Left lung (tissue), 10 donors: Measurements from ENCODE around the gene EXPH5. TPM values are rescaled to one million over a fixed set of nuclear protein-coding genes. Genes with fewer than 3 reads are reported as not detected.
"Not testable (repeated sequence)": the region's sequence is repeated elsewhere in the genome, so short reads cannot be mapped to it uniquely, and the experiment has no call there.

Source experiments
- ATAC-seq: fragments of 200-7000 bp; cut with Tn5 transposase; one replicate; pipeline ENCODE4 v1.9.1; 2020; ENCODE audit warnings: moderate library complexity
- DNase-seq, 4 donors: peaks; one replicate each; pipeline ENCODE4 v3.0.0-alpha.2; 2013 to 2020
- H3K27ac ChIP-seq, 2 donors: fragments of 200-600 bp; sonication (generic) in 1 of 2; one replicate each; pipeline versions ENCODE4 v1.5.0 to v1.8.0; 2020 to 2021
- H3K27me3 ChIP-seq, 2 donors: fragments of 200-600 bp; sonication (generic) in 1 of 2; one replicate each; pipeline versions ENCODE4 v1.5.0 to v1.8.0; 2020 to 2021
- H3K36me3 ChIP-seq, 2 donors: fragments of 200-600 bp; sonication (generic) in 1 of 2; one replicate each; pipeline versions ENCODE4 v1.5.0 to v1.8.0; 2020 to 2021
- H3K4me1 ChIP-seq, 2 donors: fragments of 200-600 bp; one replicate each; pipeline ENCODE4 v1.8.0; 2021
- H3K4me3 ChIP-seq, 2 donors: fragments of 200-600 bp; sonication (generic) in 1 of 2; one replicate each; pipeline versions ENCODE4 v1.5.0 to v1.8.0; 2020 to 2021; ENCODE audit warnings: mild to moderate bottlenecking in 1 of 2
- H3K9me3 ChIP-seq, 2 donors: fragments of 200-600 bp; sonication (generic) in 1 of 2; one replicate each; pipeline versions ENCODE4 v1.5.0 to v1.8.0; 2020 to 2021
- CTCF ChIP-seq, 2 donors: fragments of 200-600 bp; sonication (generic) in 1 of 2; IDR thresholded peaks; one replicate each; pipeline versions ENCODE4 v1.5.0 to v1.8.0; 2021; ENCODE audit warnings: antibody characterized with exemption in 2 of 2
- intact Hi-C, 2 donors: fragments of 100-400 bp; cut with DNase I; formaldehyde crosslinking; loops; one replicate each; pipeline versions ENCODE4 v1.11.2 to v1.14.2; 2022
- polyA plus RNA-seq, 6 donors: library from polyadenylated mRNA; unstranded; fragments of 120-200 nt; gene quantifications; one replicate each; pipeline ENCODE4 v1.2.1, GENCODE V29; 2013; ENCODE audit not compliant: insufficient read length in 6 of 6
- total RNA-seq, 2 donors: library from RNA; stranded (reverse); fragmentation: NEBNext Ultra II Directional; extraction: Animal tissue kit (Norgen Biotek cat#: 25700); gene quantifications; one replicate each; pipeline ENCODE4 v1.2.1, GENCODE V29; 2021
- donor health status: DM: no; HTN: yes; CAD: no.
- donor health status: DM: no; HTN: no; CAD: no.

EXPH5 gene
- total and polyA plus RNA-seq, 8 donors, result 7.4 to 31.7 (median 9.6) TPM

DNA sequence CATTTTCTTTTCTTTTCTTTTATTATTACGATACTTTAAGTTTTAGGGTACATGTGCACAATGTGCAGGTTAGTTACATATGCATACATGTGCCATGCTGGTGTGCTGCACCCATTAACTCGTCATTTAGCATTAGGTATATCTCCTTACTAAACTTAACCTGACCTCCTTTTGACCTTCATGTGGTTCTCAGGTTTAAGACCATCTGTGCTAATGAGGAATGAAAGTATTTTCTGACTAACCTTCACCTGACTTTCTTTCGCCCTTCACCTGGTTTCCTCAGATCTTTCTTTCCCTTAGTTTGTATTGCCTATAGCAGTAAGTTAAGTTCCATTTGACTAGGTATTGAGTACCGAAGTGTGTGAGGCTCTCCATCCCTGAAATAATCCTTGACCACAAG lies 6.5 kb downstream of the EXPH5 start:
- intact Hi-C loops, result no loop called here
- Histone ChIP-seq H3K4me1 (no peaks in the 10 kb centered on the region), H3K36me3 (no peaks in the 10 kb centered on the region), H3K9me3 (no peaks in the 10 kb centered on the region), H3K27ac (peak overlapping the region in 1 of 2 donors; percentile 3), H3K4me3 (no peak overlapping the region), H3K27me3 (peaks cover 0 to 4% of the 10 kb centered on the region in 2 donors)
- DNase-seq, result no peak
- TF ChIP-seq CTCF (IDR thresholded peaks at IDR 0.05), result no peak
- no peak for ATAC-seq

GRCh38 chr11:108586600-108586999 lies 7.0 kb downstream of the EXPH5 start:
- TF ChIP-seq CTCF (IDR thresholded peaks at IDR 0.05), result no peak
- ATAC-seq (peak; percentile 73), DNase-seq (no peak)
- H3K27ac ChIP-seq, result peak overlapping the region in 1 of 2 donors; percentile 3
- H3K4me3 ChIP-seq, result no peak overlapping the region
- no peaks in the 10 kb centered on the region for H3K9me3 ChIP-seq
- no peaks in the 10 kb centered on the region for H3K4me1 ChIP-seq
- intact Hi-C loops, result no loop called here
- no peaks in the 10 kb centered on the region for H3K36me3 ChIP-seq
- H3K27me3 ChIP-seq, result no peaks in the 10 kb centered on the region

GRCh38 chr11:108586185-108586584 lies 7.4 kb downstream of the EXPH5 start:
- ATAC-seq, H3K27ac ChIP-seq, DNase-seq, H3K27me3 ChIP-seq, H3K4me3 ChIP-seq, H3K9me3 ChIP-seq, H3K4me1 ChIP-seq, intact Hi-C loops, H3K36me3 ChIP-seq: not testable (repeated sequence)

DNA sequence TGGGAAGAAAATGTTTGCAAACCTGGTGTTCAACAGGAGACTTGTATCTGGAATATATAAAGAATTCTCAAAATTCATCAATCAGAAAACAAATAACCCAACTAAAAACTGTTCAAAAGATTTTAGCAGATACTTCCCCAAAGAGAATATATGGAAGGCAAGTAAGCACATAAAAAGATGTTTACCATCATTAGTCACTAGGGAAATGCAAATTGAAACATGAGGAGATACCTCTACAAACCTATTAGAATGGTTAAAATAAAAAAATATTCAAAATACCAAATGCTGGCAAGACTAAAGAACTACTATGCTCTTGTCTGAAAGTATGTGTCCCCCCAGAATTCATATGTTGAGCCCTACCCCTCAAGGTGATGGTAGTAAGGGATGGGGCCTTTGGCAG lies 8.6 kb downstream of the EXPH5 start:
- H3K4me3 ChIP-seq, result no peak overlapping the region
- TF ChIP-seq CTCF (IDR thresholded peaks at IDR 0.05), result no peak
- H3K9me3 ChIP-seq, result no peaks in the 10 kb centered on the region
- ATAC-seq (no peak), DNase-seq (no peak)
- intact Hi-C loops, result no loop called here
- no peaks in the 10 kb centered on the region for H3K27me3 ChIP-seq
- no peak overlapping the region for H3K27ac ChIP-seq
- H3K36me3 ChIP-seq, result no peaks in the 10 kb centered on the region
- no peaks in the 10 kb centered on the region for H3K4me1 ChIP-seq

- H3K9me3 ChIP-seq, result no peaks in the 10 kb centered on the region
- no peak for DNase-seq
- H3K27ac ChIP-seq, result no peak overlapping the region
- H3K4me1 ChIP-seq, result no peaks in the 10 kb centered on the region
- no peaks in the 10 kb centered on the region for H3K36me3 ChIP-seq
- H3K4me3 ChIP-seq, result no peak overlapping the region
- intact Hi-C loops, result no loop called here
- no peaks in the 10 kb centered on the region for H3K27me3 ChIP-seq
- no peak for ATAC-seq
- no peak for TF ChIP-seq CTCF (IDR thresholded peaks at IDR 0.05)
Observed at GRCh38 chr11:108580645-108581044, 12.9 kb downstream of the EXPH5 start.

DNA sequence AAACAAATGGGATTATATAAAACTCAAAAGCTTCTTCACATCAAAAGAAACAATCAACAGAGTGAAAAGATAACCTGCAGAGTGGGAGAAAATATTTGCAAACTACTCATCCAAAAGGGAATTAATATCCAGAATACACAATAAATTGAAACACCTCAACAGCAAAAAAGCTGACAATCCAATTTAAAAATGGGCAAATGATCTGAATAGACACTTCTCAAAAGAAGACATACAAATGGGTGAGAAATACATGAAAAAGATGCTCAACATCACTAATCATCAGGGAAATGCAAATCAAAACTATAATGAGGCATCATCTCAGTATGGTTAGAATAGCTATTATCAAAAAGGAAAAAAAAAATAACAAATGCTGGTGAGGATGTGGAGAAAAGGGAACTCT lies 13.5 kb downstream of the EXPH5 start:
- no peaks in the 10 kb centered on the region for H3K27me3 ChIP-seq
- H3K36me3 ChIP-seq, result no peaks in the 10 kb centered on the region
- H3K4me1 ChIP-seq, result no peaks in the 10 kb centered on the region
- H3K27ac ChIP-seq, result no peak overlapping the region
- DNase-seq (no peak), ATAC-seq (no peak)
- no peaks in the 10 kb centered on the region for H3K9me3 ChIP-seq
- intact Hi-C loops, result no loop called here
- H3K4me3 ChIP-seq, result no peak overlapping the region
- TF ChIP-seq CTCF (IDR thresholded peaks at IDR 0.05), result no peak
